ENCODE measurements around the gene NOL12.

Gene NOL12

DNA sequence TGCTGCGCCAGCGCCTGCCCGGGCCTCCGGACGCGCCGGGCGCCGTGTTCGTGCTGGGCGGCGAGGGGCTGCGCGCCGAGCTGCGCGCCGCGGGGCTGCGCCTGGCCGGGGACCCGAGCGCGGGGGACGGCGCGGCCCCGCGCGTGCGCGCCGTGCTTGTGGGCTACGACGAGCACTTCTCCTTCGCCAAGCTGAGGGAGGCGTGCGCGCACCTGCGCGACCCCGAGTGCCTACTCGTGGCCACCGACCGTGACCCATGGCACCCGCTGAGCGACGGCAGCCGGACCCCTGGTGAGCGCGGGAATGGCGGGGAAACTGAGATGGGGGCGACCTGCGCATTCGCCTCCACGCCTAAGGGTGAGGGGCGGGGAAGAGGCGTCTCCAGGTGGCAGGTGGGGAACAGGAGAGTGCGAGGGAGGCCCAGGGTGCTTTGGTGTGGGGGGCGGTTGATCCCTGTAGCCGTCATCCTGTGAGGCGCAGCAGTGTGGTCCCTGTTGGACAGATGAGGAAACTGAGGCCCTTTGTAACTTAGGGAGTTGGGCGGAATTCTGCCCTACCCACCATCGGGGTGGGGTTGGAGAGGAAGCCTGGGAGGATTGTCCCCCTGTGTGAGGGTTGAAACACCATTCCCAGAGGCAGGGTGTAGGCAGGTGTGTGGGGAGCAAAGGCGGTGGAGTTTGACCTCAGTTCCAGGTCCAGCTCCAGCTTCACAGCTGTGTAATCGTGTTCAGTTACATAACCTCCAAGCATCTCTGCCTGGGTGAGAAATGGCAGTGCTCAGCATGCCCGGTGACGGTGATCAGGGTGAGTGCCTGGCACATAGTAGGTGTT, 26.9 kb upstream of the NOL12 start:
- no peak for DNase-seq (ENCODE audit: low read depth in 3 of 3)

DNA sequence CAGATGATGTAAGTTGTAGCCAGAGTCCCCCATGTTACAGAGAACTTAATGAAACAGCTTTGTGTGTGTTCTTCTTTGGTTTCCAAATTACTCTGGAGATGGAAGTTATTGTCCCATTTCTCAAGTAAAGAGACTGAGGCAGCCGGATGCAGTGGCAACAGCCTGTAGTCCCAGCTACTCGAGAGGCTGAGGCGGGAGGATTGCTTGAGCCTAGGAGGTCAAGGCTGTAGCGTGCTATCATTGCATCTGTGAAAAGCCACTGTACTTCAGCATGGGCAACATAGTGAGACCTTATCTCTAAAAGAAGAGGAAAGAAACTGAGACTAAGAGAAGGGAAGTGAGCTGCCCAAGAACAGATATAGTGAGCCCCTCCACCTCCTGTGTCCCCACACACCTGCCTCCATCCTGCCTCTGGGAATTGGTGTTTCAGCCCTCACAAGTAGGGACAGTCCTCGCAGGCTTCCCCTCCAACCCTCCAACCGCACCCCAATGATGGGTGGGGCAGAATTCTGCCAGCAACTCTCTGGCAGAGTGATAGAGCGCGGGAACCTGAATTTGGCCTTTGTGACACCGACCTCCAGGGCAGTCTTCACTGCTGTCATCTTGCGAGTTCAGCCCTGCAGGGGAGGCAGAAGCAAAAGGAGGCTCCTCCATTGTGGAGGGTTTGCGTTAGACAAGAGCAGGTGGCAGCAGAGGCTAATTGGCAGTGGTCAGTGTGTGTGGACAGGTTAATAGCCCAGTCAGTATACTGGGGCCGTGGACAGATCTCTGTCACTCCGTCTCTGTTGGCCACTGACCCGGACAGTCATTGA, 26.0 kb upstream of the NOL12 start:
- no peak for DNase-seq (ENCODE audit: low read depth in 3 of 3)

DNA sequence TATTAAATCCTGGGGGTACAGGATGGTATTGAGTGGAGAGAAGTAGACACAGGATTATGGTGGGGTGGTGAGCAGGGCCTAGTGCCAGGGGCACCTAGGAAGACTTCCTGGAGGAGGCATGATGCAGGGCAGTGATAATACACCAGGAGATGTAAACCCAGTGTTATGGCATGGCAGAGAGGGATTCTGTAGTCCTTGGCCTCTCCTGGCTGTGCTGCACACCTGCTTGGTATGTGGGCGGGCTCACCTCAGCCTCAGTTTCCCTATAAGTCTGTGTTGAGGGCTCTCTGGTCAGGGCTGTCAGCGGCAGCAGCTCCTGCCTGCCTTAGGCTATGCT, 25.5 kb upstream of the NOL12 start:
- DNase-seq (ENCODE audit: low read depth in 3 of 3), result no peak

DNA sequence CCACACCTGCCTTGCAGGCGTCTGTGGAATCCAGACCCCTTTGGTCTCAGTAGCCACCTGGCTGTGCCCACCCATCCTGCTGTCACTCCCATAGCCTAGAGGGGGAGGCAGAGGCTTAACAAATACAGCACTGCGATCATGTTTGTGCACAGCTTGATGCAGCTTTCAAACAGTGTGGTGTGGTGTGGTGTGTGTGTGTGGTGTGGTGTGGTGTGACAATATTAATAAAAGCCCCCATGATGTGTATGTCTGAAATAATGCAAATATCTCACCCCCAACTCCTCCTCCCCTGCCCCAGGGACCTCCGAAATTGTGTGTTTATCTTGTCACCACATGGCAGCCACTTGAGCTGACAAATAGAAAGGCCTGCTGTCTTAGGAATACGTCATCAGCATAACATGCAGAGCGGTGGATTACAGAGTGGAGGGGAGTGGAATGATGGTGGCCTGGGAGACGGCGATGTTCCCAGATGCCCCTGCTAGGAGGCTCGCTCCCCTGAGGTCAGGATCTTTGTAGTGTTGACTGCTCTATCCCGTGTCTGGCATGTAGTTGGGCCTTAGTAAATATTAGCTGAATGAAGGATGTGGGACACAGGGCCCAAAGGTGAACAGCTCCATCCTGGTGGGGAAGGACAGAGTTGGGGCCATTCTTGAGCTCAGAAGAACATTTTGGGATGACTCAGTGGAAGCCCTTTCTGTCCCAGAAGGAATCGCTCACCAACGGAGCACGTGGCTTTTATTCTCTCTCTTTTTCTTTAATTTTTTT, 24.8 kb upstream of the NOL12 start:
- DNase-seq (ENCODE audit: low read depth in 3 of 3), result no peak

DNA sequence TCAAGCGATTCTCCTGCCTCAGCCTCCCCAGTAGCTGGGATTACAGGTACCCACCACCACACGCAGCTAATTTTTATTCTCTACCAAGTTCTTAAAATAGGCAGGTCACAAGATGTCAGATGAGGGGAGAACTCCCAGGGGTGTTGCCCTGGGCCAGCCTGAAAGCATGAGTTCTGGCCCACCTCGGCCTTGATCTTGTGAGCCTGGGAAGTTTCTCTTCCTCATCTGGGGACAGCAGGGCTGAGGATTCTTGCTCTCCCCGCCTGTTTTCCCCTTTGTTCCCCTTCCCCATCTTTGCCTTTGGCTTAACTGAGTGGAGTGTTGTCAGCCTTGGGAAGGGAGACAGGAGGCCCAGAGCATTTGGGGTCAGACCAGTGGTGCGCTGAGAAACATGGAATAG, 24.1 kb upstream of the NOL12 start:
- no peak for DNase-seq (ENCODE audit: low read depth in 3 of 3)

DNA sequence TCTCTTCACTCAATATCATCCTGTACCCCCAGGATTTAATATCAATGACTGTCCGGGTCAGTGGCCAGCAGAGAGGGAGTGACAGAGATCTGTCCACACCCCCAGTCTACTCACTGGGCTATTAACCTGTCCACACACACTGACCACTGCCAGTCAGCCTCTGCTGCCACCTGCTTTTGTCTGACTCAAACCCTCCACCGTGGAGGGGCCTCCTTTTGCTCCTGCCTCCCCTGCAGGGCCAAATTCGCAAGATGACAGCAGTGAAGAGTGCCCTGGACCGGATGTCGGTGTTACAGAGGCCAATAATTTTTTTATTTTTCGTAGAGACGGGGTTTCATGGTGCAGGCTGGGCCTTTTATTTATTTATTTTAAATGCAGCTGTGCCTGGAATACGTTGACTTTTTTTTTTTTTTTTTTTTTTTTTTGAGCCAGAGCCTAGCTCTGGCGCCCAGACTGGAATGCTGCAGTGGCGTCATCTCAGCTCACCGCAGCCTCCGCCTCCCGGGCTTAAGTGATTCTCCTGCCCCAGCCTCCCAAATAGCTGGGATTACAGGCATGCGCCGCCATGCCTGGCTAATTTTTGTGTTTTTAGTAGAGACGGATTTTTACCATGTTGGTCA, 22.5 kb upstream of the NOL12 start:
- DNase-seq (ENCODE audit: low read depth in 3 of 3), result no peak

DNA sequence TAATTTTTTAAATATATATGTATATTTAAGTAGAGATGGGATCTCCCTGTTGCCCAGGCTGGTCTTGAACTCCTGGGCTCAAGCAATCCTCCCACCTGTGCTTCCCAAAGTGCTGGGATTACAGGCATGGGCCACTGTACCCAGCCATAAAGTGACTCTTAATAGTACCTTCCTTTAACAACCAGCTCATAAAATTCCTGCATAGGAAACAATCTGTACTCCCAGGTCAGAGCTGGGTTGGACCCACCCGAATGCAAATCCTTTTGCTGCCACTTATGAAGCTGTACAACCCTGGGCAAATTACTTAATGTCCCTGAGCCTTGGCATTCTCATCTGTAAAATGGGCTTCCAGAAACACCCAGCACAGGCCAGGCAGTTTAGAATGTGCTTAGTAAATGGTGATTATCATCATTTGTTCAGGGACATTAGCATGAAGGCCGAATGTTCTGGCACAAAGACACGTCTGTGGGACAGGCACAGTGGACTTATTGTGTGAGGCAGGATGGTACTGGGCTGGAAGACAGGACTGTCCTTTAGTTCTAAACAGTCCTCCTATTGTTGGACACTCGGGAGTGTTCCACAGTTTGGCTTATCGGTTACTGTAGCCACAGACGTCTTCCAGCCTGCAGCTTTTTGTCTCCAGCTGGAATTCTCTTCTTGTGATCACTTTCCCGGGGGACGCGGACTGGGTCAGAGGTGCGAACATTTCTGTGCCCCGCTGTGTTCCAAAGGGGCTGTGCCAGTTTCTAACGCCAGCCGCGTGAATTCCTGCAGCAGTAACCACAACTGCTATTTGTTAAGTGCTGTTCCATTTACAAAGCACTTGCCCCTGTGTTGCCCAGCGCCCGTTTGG, 21.7 kb upstream of the NOL12 start:
- no peak for DNase-seq (ENCODE audit: low read depth in 3 of 3)

DNA sequence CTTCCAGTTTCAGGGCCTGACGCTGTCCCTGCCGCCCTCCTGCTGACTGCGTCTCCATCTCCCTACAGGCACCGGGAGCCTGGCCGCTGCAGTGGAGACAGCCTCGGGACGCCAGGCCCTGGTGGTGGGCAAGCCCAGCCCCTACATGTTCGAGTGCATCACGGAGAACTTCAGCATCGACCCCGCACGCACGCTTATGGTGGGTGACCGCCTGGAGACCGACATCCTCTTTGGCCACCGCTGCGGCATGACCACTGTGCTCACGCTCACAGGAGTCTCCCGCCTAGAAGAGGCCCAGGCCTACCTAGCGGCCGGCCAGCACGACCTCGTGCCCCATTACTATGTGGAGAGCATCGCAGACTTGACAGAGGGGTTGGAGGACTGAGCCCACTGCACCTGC, 20.7 kb upstream of the NOL12 start:
- no peak for DNase-seq (ENCODE audit: low read depth in 3 of 3)

DNA sequence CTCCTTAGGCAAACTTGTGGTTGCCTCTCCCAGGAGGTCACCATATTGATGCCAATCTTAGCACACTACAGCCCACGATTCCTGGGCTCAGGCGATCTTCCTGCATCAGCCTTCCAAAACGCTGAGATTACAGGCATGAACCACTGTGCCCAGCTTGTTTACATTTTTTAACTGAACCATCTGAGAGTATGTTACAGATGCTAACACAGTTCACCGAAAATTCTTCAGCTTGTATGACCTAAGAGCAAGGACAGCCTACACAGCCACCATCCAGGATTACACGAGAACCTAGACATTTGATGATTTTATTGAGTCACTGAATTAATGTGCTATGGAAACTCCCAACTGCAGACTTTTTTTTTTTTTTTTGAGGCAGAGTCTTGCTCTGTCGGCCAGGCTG, 16.6 kb upstream of the NOL12 start:
- no peak for DNase-seq (ENCODE audit: low read depth in 3 of 3)

DNA sequence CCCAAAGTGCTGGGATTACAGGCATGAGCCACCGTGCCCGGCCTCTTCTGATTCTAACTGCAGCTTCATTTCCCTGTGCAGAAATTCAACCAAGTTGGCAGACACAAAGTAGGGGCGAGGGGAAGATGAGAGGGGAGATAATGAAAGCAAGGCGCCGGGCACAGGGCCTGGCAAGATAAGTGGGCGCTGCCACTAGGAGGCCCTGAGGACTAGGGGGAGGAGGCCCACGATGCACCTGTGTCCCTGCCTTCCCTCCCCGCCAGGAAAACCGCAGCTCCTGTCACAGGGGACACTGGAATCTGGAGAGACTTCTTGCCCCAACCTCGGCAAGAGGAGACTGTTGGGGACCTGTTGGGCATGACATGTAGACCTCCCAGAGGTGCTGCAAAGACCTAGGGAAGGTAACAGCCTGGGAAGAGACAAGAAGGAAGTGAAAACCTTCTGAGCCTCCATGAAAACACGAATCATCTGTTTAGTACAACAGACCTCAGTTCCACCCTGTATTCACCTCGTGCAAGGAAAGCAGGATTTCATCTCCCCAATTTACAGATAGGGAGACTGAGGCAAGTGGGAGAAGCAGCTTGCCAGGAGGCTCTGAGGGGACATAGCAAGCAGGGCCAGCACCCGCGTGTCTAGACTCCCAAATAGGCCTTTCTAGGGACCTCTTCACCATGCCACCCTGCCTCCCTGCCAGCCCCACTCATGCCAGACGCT, 13.8 kb upstream of the NOL12 start:
- DNase-seq (ENCODE audit: low read depth in 3 of 3), result no peak

DNA sequence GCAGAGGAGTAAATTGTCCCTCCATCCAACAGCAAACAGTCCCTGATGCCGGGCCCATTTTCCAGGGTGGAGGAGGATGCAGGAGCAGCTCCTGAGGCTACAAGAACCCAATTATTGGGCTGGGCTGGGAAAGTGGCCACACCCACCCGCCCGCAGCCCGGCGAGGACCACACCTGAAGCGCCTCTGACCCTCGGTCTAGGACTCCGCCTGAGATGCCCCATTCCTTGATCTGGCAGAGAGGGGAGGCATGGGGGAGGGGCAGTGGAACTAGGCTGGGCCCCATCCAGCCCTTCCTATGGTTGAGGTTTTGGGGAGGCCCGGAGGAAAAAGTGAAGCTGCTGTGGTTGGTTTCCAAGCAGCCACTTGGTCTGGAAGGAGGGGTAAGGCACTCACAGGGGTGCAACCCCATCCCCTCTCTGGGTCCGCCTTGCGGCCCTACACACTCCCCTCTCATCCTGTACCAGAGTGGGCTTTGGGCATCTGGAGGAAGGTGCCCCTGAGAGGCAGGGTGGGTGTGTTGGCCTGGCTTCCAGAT, 13.2 kb upstream of the NOL12 start:
- no peak for DNase-seq (ENCODE audit: low read depth in 3 of 3)

DNA sequence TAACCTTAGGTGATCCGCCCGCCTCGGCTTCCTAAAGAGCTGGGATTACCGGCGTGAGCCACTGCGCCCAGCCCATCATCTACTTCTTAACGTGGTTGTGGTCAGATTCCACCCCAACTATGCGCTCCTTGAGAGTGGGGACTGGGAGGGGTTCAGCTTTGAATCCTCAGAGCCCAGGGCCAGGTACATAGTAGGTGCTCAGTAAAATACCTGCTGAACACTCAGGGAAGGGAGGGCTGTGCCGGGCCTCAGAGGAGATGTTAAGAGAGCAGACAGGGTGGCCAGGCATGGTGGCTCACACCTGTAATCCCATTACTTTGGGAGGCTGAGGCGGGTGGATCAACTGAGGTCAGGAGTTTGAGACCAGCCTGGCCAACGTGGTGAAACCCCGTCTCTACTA, 11.9 kb upstream of the NOL12 start:
- no peak for DNase-seq (ENCODE audit: low read depth in 3 of 3)

DNA sequence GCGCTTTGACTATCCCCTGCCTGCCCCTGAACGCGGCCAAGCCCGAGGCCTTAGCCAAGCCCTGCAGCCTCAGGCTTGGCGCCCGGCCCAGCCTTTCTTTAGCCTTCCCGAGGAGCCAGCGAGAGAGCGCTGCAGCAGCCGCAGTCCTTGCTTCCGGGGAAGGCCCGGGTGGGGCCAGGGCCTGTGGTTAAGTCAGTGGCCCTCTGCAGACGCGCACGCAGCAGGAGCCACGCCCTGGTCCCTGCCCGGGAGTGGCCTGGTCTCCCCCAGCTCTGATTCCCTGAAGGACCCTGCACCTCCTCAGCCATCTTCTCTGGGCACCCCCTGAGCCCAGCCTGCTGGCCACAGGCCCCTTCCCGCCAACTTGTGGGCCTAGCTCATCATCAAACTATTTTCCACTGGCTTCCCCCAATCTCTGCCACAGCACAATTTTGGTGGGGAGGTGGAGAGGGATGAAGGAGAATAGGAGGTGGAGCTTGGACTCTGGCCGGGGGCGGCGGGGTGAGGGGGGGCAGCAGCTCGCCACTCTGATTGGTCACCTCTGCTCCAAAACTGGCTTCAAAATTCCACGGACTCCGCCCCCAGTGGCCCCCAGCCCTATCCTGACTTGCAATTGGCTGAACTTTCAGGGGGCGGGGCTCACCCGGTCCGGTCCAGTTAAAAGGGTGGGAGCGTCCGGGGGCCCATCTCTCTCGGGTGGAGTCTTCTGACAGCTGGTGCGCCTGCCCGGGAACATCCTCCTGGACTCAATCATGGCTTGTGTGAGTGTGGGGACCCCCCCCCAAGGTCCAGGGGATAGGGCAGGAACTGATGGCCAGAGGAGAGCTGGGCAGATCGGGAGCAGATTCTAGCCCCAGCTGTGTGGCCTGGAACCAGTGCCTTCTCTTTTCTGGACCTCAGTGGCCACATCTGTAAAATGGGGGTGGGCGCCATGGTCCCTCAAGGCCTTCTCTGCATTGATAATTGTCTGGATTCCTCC, 10.9 kb upstream of the NOL12 start, which contains the start of gene LGALS1:
Gene LGALS1 (plus strand): TSS at position 686 of the 979 bp plus-strand sequence. CDS start 67 bp downstream, at position 753.
- peak in 1 of 3 experiments; percentile 69 for DNase-seq (ENCODE audit: low read depth in 3 of 3)

DNA sequence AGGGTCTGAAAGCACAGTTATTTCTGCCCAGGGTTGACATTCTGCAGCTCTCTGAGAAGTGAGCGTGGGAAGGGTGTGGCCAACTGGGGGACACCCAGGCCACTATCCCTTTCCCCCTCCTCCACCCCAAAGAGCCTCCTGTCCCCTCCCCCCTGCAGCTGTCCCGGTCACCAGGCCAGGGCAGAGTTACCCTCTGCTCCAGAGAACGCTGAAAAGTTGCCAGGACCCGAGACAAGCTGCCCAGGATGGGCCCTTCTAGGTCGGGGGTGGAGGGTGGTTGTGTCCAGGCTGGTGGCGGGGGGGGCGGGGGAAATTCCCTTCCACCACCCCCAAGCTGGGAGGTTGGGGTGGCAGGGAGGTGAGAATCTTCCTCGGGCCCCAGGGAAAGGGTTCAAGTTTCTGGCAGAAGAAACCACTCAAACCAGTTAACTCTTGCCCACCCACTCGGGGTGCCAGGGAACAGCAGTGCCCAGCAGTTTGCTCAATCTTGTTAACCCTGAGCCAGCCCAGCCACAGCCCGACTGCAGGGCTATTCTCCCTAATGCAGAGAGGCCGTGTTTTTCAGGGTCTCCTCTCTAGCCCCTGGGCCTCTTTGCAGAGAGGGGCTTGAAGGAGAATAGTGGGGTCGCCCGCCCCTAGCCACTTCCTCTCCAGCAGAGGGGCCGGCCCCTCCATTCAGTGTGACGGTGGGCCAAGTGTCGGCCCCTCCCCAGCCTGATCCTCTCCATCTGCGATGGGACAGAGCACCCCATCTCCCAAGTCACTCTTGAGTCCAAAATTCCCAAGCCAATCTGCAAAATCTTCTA, 10.0 kb upstream of the NOL12 start:
- no peak for DNase-seq (ENCODE audit: low read depth in 3 of 3)

DNA sequence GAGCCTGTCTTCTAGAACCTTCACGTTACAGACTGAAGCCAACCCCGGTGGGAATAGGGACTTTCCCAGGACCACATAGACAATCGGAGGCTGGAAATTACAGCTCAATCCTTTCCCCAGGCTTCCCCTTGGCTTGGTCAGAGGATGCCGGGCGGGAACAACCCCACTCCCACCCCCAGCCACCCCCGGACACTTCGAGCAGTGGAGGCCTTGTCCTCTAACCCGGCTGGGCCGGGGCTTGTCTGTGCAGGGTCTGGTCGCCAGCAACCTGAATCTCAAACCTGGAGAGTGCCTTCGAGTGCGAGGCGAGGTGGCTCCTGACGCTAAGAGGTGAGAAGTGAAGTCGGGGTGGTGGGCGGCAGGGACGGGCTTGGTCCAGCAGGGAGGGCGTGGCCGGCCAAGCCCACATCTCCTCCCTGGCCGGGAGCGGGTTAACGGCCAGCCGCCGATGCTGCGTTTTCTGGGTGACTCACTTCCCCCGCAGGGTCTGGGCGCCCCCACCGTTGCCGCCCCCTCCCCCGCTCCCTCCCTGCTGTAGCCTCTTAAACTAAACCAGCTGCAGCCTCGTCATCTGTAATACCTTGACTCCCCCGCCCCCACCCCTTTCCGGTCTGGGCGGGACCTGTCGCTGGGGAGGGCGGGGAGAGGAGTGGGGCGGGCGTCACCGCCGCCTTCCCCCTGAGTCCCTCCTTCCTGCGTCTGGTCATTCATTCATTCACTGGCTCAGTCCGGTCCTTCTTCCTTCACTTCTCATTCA, 9.2 kb upstream of the NOL12 start:
- DNase-seq (ENCODE audit: low read depth in 3 of 3), result peak; percentile 87 to 92 (median 88)

DNA sequence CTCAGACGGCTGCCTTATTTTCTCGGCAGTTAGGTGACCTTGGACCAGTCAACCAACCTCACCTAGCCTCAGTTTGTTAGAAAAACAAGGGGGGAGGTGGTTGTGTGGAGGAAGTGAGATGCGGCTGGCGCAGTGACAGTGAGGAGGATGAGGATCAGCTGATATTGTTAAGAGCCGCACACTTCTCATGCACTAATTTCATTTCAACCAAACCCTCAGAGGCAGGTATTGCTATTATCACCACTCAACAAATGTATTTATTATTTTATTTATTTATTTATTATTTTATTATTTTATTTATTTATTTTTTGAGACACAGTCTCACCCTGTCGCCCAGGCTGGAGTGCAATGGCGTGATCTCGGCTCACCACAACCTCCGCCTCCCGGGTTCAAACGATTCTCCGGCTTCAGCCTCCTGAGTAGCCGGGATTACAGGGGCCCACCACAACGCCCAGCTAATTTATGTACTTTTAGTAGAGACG, 8.6 kb upstream of the NOL12 start:
- DNase-seq (ENCODE audit: low read depth in 3 of 3), result no peak

DNA sequence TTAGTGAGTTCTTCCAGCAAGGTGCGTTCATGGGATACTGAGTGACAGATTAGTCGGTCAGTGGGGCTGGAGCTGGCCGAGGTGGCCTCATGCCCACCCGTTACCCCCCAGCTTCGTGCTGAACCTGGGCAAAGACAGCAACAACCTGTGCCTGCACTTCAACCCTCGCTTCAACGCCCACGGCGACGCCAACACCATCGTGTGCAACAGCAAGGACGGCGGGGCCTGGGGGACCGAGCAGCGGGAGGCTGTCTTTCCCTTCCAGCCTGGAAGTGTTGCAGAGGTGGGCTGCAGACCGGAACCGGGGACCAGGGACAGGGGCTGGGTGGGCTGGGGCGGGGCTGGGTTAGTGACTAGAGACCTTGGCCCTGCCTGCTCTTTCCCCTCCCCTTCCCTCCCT, 7.8 kb upstream of the NOL12 start:
- DNase-seq (ENCODE audit: low read depth in 3 of 3), result no peak
